ENCODE results near the gene SHB. TPM values are rescaled to one million over a fixed set of nuclear protein-coding genes. Genes with fewer than 3 reads are reported as not detected.

The SHB gene
- total RNA-seq, 2 experiments from 2014 or later: 0.23 to 1.1 TPM

GRCh38 chr9:38065369-38066075, 3.5 kb downstream of the SHB start:
- H3K4me1 Mint-ChIP-seq: peaks cover 23% of the 10 kb centered on the region
- H3K27ac Mint-ChIP-seq: no peak overlapping the region
- H3K4me3 Mint-ChIP-seq: no peak overlapping the region
- H3K9me3 Mint-ChIP-seq (ENCODE audit: low read depth): no peaks in the 10 kb centered on the region
- H3K36me3 Mint-ChIP-seq: no peaks in the 10 kb centered on the region
- peaks cover 30% of the 10 kb centered on the region for H3K27me3 Mint-ChIP-seq
- CTCF ChIA-PET: no interaction called here
- DNase-seq (no peak), ATAC-seq (no peak)

DNA sequence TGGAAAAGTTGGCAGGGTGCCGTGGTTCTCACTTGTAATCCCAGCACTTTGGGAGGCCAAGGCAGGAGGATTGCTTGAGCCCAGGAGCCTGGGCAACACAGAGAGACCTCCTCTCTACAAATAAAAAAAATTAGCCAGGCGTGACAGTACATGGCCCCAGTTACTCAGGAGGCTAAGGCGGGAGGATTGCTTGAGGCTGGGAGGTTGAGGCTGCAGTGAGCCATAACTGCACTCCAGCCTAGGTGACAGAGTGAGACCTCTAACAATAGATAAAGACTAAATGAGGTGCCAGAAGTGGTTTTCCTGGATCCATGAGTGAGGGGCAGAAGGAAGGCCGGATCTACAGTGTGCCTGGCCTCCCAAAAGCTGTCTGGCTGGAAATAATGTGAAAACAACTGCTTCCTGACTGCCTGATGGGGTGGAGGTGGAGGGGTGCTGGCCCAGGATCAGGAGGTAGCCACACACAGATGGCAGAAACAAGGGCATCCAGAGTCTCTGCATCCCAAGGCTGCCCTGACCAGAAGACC, 4.1 kb downstream of the SHB start:
- H3K4me1 Mint-ChIP-seq: peaks cover 23% of the 10 kb centered on the region
- H3K9me3 Mint-ChIP-seq (ENCODE audit: low read depth): no peaks in the 10 kb centered on the region
- DNase-seq: no peak
- no peaks in the 10 kb centered on the region for H3K36me3 Mint-ChIP-seq
- ATAC-seq: no peak
- CTCF ChIA-PET: interaction anchor here (1.4 kb wide), 2 partner anchors 103 to 151 kb away, joined by 3 to 6 read pairs; no protein-coding TSS in a partner anchor
- H3K27me3 Mint-ChIP-seq: peaks cover 30% of the 10 kb centered on the region
- no peak overlapping the region for H3K27ac Mint-ChIP-seq
- no peak overlapping the region for H3K4me3 Mint-ChIP-seq

GRCh38 chr9:38063363-38063707, 5.7 kb downstream of the SHB start:
- no peak for ATAC-seq
- peaks cover 20% of the 10 kb centered on the region for H3K4me1 Mint-ChIP-seq
- CTCF ChIA-PET: interaction anchor here (0.7 kb wide), 1 partner anchor 134 kb away, joined by 3 read pairs; no protein-coding TSS in a partner anchor
- H3K9me3 Mint-ChIP-seq (ENCODE audit: low read depth): no peaks in the 10 kb centered on the region
- DNase-seq: no peak
- no peak overlapping the region for H3K4me3 Mint-ChIP-seq
- H3K36me3 Mint-ChIP-seq: no peaks in the 10 kb centered on the region
- H3K27ac Mint-ChIP-seq: no peak overlapping the region
- peaks cover 27% of the 10 kb centered on the region for H3K27me3 Mint-ChIP-seq

DNA sequence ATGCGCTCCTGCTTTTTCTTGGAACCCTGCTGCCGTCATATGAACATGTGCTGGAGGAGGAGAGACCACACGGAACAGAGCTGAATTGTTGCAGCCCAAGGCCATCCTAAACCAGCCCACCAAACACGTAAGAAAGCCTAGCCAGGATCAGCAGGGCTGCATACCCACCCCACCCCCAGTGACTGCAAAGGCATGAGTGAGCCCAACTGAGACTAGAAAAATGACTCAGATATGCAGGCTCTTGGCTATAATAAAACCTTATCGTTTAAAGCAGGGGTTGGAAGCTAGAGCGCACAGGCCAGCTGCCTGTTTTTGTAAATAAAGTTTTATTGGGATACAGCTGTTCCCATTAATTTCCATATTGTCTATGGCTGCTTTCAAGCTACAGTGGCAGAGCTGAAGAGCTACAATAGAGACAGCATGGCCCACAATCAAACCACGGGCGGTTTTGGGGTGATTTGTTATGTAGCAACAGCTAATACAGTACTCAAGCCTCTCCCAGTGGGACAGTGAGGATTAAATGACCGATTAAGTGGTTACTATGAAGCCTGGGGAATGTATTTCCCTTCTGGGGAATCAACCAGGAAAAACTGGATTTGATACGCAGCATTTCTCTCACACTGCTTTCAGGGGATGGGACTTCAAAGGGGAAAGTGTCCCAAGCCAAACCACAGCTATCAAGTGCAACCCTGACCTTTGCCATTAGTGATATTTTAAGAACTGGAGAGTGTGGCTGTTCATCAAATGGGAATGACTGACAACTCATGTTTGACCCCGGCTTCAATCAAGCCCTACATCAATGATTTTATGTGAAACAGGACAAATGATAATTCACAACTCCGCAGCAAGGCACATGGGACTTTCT, 6.3 kb downstream of the SHB start:
- Mint-ChIP-seq H3K4me1 (peaks cover 20% of the 10 kb centered on the region), H3K36me3 (no peaks in the 10 kb centered on the region), H3K9me3 (ENCODE audit: low read depth) (no peaks in the 10 kb centered on the region), H3K27me3 (peaks cover 27% of the 10 kb centered on the region), H3K27ac (no peak overlapping the region), H3K4me3 (no peak overlapping the region)
- CTCF ChIA-PET: interaction anchor here (0.7 to 3.6 kb wide), 3 partner anchors 25 to 149 kb away, joined by 3 to 13 read pairs (median 7); no protein-coding TSS in a partner anchor
- DNase-seq (no peak), ATAC-seq (no peak)

DNA sequence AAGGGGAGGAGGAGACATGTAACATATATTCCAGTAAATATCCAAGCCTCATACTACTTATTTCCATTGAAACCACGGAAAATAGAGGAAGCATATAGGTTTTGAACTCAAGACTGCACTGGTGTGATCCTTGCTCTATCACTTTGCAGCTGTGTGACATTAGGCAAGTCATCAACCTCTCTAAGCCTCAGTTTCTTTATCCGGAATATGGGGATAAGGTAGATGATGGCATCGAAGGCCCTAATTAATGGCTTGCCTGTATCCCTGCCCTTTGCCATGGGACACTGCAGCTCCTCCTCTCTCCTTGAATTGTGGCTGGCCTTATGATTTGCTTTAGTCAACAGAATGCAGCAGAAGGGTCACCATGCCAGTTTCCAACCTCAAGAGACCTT, 6.9 kb downstream of the SHB start:
- peaks cover 21% of the 10 kb centered on the region for H3K27me3 Mint-ChIP-seq
- peaks cover 15% of the 10 kb centered on the region for H3K4me1 Mint-ChIP-seq
- no peak for ATAC-seq
- H3K36me3 Mint-ChIP-seq: no peaks in the 10 kb centered on the region
- no peak for DNase-seq
- H3K4me3 Mint-ChIP-seq: no peak overlapping the region
- H3K27ac Mint-ChIP-seq: no peak overlapping the region
- CTCF ChIA-PET: interaction anchor here (1.0 to 3.6 kb wide), 3 partner anchors 10 to 149 kb away, joined by 3 to 13 read pairs (median 7); no protein-coding TSS in a partner anchor
- no peaks in the 10 kb centered on the region for H3K9me3 Mint-ChIP-seq (ENCODE audit: low read depth)

DNA sequence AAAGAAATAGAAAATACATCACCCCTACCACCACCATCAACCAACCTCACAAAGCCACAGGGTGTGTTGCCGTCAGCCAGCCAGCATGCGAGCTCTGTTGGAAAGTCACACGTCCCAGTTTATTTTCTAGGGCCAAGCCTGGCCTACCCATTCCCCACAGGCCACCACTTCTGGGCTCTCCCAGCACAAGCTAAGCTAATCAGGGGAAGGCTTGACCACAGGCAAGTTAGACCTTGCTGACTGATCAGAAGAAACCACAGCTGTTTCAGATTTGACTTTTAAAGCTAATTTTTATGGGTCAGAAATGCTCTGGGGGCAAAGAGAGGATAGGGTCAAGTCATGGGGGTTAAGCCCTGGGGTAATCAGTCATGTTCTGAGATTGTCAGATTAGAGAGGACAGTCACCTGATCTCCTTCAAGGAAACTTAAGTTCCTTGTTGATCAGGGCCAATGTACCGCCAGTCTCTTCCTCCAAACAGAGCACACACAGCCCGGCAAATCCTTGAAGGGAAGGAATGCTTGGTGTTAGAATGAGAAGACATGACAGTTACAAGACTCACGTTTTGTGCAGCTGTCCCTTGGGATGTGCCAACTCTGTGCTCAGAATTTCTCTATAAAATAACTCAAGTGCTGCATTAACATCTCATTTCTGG, 7.6 kb downstream of the SHB start:
- Mint-ChIP-seq H3K9me3 (ENCODE audit: low read depth) (no peaks in the 10 kb centered on the region), H3K4me1 (peaks cover 12% of the 10 kb centered on the region), H3K4me3 (no peak overlapping the region), H3K27ac (no peak overlapping the region), H3K27me3 (peaks cover 14% of the 10 kb centered on the region), H3K36me3 (no peaks in the 10 kb centered on the region)
- ATAC-seq (no peak), DNase-seq (no peak)
- CTCF ChIA-PET: interaction anchor here (0.7 to 3.6 kb wide), 4 partner anchors 9 to 225 kb away, joined by 3 to 13 read pairs (median 6); no protein-coding TSS in a partner anchor

- Mint-ChIP-seq H3K27me3 (peaks cover 7% of the 10 kb centered on the region), H3K9me3 (ENCODE audit: low read depth) (no peaks in the 10 kb centered on the region), H3K4me1 (peaks cover 10% of the 10 kb centered on the region), H3K27ac (no peak overlapping the region), H3K4me3 (no peak overlapping the region), H3K36me3 (no peaks in the 10 kb centered on the region)
- DNase-seq (no peak), ATAC-seq (no peak)
- CTCF ChIA-PET: interaction anchor here (0.7 to 3.6 kb wide), 3 partner anchors 27 to 226 kb away, joined by 5 to 13 read pairs (median 7); no protein-coding TSS in a partner anchor
Observed at GRCh38 chr9:38060681-38061080, 8.3 kb downstream of the SHB start.

- no peaks in the 10 kb centered on the region for H3K9me3 Mint-ChIP-seq (ENCODE audit: low read depth)
- DNase-seq (no peak), ATAC-seq (no peak)
- peaks cover 6% of the 10 kb centered on the region for H3K27me3 Mint-ChIP-seq
- H3K36me3 Mint-ChIP-seq: no peaks in the 10 kb centered on the region
- CTCF ChIA-PET: interaction anchor here (3.6 kb wide), 1 partner anchor 29 kb away, joined by 13 read pairs; no protein-coding TSS in a partner anchor
- H3K27ac Mint-ChIP-seq: no peak overlapping the region
- no peak overlapping the region for H3K4me3 Mint-ChIP-seq
- H3K4me1 Mint-ChIP-seq: peaks cover 10% of the 10 kb centered on the region
Observed at GRCh38 chr9:38059233-38059936, 9.6 kb downstream of the SHB start.

- no peak for ATAC-seq
- CTCF ChIA-PET: interaction anchor here (1.3 kb wide), 1 partner anchor 145 kb away, joined by 4 read pairs; no protein-coding TSS in a partner anchor
- no peak overlapping the region for H3K27ac Mint-ChIP-seq
Observed at GRCh38 chr9:38058452-38059232, 10.4 kb downstream of the SHB start.

GRCh38 chr9:38057416-38058195, 11.4 kb downstream of the SHB start:
- DNase-seq (no peak), ATAC-seq (no peak)
- H3K36me3 Mint-ChIP-seq: no peaks in the 10 kb centered on the region
- no peaks in the 10 kb centered on the region for H3K27me3 Mint-ChIP-seq
- CTCF ChIA-PET: interaction anchor here (1.3 kb wide), 1 partner anchor 144 kb away, joined by 4 read pairs; no protein-coding TSS in a partner anchor
- peaks cover 10% of the 10 kb centered on the region for H3K4me1 Mint-ChIP-seq
- H3K4me3 Mint-ChIP-seq: no peak overlapping the region
- no peak overlapping the region for H3K27ac Mint-ChIP-seq
- no peaks in the 10 kb centered on the region for H3K9me3 Mint-ChIP-seq (ENCODE audit: low read depth)

More at GRCh38 chr9:38058452-38059232, 10.4 kb downstream of the SHB start:
- DNase-seq: no peak
- Mint-ChIP-seq H3K9me3 (ENCODE audit: low read depth) (no peaks in the 10 kb centered on the region), H3K4me3 (no peak overlapping the region), H3K4me1 (peaks cover 10% of the 10 kb centered on the region), H3K27me3 (peaks cover 3% of the 10 kb centered on the region), H3K36me3 (no peaks in the 10 kb centered on the region)

DNA sequence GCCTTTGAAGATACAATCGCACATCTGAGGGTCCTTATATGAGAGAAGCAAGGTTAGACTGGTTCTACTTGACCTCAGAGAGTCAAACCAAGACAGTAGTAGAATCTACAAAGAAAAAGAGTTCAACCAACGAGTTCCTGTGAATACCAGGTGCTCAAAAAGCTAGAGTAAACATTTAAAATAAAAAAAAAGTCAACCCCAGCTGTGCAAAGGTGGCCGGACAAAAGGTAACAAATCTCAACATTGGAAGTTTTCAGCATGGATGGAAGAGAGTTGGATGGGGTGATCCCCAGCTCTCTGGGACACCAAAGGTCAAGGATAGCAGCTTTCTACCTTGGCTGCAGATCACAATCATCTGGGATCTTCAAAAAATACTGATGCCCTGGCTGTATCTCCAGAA, 14.4 kb downstream of the SHB start:
- H3K27ac Mint-ChIP-seq: no peak overlapping the region
- no peak for ATAC-seq
- no peak for DNase-seq
- H3K4me3 Mint-ChIP-seq: no peak overlapping the region
- CTCF ChIA-PET: interaction anchor here (0.7 to 1.0 kb wide), 2 partner anchors 12 to 46 kb away, joined by 3 read pairs; no protein-coding TSS in a partner anchor
- no peaks in the 10 kb centered on the region for H3K27me3 Mint-ChIP-seq
- H3K9me3 Mint-ChIP-seq (ENCODE audit: low read depth): no peaks in the 10 kb centered on the region
- H3K36me3 Mint-ChIP-seq: no peaks in the 10 kb centered on the region
- H3K4me1 Mint-ChIP-seq: no peaks in the 10 kb centered on the region
